CD4-positive, alpha-beta T cell treated with Interleukin-17A for 1 hour (primary cell): ENCODE data around the gene INTS4.
"Not testable (repeated sequence)": the region's sequence is repeated elsewhere in the genome, so short reads cannot be mapped to it uniquely, and the experiment has no call there.

Experiments
- DNase-seq: peaks from one replicate; pipeline ENCODE4 v3.0.0-alpha.2; 2020

Gene INTS4

DNA sequence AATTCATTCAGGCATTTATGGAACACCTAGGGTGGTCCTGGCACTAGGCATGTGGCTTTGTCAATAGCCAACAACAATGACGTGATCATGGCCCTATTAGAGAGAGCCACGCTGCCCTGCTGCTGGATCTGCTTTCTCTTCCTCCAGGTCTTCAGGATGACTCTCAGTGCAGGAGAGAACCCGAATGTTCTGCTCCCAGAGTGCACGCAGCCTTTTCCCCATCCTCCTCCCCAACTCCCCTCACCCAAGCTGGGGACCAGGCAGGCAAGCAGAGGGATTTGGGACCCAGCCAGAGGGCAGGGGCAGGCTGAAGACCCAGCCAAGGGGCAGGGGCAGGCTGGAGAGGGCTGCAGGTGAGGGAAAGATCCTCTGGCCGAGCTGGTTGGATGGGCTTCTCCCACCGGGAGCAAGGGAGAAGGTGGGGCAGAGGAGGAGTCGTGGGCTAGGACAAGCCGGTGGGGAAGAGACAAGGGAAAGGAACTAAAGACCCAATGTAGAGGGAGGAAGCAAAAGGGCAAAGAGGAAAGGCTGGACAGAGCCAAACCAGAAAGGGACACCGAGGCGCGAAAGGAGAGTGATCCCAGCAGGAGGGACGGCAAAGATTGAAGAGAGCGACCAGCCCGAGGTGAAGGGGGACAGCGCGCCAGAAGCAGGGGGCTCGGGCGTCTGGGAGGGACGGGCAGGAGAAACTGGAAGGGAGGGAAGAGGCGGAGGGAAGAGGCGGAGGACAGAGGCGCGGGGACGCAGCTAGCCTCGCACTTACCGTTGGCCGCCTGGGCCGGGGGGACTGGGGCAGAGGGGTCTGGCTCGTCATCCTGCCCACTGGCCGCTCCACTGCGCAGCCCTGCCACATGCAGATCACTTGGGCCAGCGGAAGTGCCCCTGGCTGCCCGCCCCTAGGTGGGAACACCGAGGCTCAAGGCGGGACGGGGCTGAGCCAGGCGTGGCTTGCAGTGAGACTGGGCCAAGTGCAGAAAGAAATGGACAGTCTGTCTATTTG lies 28.2 kb upstream of the INTS4 start, which contains the start of gene KCTD14:
Gene KCTD14, minus strand, starts transcription at position 880 of the 1,000 bp plus-strand sequence. Its CDS starts 27 bp downstream, at position 853.
- no peak for DNase-seq

DNA sequence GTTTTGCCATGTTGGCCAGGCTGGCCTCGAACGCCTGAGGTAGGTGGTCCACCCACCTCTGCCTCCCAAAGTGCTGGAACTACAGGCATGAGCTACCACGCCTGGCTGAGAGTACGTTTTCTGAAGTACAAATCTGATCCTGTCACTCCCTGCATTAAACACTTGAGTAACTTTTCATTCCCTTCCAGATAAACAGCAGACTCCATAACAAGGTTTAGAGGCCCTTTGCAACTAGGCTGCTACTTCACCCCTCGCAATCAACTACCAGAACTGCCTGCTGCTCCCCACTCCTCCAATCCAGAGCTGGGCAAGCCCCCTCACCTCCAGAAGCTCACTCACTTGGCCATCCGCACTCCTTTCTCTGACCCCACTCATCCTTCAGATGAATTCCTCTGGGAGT lies 27.1 kb upstream of the INTS4 start:
- DNase-seq: no peak

DNA sequence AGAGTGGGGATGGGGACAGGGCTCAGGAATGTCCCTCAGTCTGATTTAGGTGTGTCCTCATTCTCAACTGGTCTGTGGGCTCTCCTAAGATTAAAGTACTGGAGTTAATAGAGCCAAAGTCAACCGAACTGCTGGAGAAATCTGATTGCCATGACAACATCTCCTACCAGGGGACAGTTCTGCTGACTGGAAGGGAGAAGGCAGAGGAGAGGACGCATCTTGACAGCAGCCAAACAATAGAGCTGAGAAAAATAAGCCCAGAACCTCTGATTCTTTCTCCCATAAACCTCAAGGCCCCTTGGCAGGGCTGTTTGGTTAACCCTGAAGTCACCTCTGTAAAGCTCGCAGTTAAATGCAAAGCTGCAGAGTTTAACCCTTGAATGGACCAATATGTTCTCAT lies 25.8 kb upstream of the INTS4 start:
- DNase-seq: no peak

- no peak for DNase-seq
These were observed 25.3 kb upstream of the INTS4 start for GRCh38 chr11:78019808-78020207.

GRCh38 chr11:78015878-78016277 lies 21.4 kb upstream of the INTS4 start:
- DNase-seq: no peak

DNA sequence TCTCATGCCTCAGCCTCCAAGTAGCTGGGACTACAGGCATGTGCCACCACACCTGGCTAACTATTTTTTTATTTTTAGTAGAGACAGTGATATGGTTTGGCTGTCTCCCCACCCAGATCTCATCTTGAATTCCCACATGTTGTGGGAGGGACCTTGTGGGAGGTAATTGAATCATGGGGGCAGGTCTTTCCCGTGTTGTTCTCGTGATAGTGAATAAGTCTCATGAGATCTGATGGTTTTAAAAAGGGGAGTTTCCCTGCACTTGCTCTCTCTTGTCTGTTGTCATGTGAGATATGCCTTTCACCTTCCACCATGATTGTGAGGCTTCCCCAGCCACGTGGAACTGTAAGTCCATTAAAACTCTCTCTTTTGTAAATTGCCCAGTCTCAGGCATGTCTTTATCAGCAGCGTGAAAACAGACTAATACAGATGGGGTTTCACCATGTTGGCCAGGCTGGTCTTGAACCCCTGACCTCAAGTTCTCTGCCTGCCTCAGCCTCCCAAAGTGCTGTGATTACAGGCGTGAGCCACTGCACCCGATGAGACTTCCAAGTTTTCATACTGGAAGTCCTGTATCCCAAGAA lies 20.6 kb upstream of the INTS4 start:
- not testable (repeated sequence) for DNase-seq

DNA sequence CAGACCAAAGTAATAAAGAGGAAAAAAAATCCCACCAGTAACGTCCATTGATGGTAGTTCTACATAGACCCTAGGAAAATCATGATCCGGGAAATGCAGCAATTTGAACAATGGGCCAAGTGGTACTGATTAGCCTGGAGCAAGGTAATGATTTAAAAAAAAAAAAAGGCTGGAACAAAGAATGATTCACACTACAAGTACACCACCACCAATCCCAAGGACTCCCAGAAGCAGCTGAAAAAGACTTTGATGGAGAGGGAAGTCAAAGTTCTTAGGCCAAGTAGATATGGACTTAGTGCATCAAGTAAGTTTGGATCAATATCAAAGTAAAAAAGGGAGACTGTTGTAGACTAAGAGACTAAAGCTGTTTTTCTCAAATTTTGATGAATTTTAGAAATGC lies 16.8 kb upstream of the INTS4 start:
- DNase-seq: no peak

- no peak for DNase-seq
These were observed 16.3 kb upstream of the INTS4 start for GRCh38 chr11:78010755-78011154.

- DNase-seq: no peak
These were observed 15.8 kb upstream of the INTS4 start for GRCh38 chr11:78010304-78010703.

DNA sequence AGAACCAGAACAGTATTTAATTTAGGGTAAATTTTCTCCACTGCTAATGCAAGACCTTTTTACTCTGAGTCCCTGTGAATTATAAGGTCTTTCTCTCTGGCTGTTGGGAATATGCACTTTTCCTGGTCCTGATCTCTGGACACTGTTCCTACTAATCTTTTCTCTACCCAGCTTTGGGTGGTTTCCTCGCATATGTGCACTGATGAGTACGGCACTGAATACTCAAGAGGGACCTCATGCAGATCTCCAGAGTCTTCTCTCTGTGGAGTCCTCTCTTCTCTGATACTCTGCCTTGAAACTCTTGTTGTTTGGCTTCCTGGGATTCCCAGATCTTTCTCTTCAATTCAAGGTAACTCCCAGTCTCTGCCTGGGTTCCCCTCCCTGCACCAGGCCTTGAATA lies 14.6 kb upstream of the INTS4 start:
- DNase-seq: no peak

DNA sequence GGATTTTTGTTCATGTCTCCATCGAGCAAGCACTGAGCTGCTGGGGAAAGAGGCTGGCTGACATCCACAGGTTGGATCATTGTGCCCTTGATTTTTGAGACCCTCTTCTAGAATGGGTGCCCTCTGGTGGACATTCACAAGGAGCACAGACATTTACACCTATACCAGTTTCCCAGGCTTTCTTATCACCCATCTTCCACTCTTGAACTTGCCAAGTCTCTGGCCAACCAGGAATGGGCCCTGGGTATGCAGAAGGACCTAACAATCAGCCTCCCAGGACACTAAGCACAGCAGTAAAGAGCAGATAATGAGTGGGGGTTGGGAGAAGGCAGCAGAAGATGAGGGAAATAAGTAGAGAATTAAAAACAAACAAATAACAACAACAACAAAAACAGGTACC lies 5.7 kb upstream of the INTS4 start:
- DNase-seq: peak; percentile 63

- no peak for DNase-seq
These were observed 5.1 kb upstream of the INTS4 start for GRCh38 chr11:77999446-78000030.

GRCh38 chr11:77993902-77994301 lies 566 bp downstream of the INTS4 start:
- DNase-seq: no peak

GRCh38 chr11:77990981-77991380 lies 3.5 kb downstream of the INTS4 start:
- DNase-seq: no peak

DNA sequence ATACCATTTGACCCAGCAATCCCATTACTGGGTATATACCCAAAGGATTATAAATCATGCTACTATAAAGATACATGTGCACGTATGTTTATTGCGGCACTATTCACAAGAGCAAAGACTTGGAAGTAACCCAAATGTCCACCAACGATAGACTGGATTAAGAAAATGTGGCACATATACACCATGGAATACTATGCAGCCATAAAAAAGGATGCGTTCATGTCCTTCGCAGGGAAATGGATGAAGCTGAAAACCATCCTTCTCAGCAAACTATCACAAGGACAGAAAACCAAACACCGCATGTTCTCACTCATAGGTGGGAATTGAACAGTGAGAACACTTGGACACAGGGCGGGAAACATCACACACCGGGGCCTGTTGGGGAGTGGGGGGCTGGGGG lies 8.0 kb downstream of the INTS4 start:
- not testable (repeated sequence) for DNase-seq

DNA sequence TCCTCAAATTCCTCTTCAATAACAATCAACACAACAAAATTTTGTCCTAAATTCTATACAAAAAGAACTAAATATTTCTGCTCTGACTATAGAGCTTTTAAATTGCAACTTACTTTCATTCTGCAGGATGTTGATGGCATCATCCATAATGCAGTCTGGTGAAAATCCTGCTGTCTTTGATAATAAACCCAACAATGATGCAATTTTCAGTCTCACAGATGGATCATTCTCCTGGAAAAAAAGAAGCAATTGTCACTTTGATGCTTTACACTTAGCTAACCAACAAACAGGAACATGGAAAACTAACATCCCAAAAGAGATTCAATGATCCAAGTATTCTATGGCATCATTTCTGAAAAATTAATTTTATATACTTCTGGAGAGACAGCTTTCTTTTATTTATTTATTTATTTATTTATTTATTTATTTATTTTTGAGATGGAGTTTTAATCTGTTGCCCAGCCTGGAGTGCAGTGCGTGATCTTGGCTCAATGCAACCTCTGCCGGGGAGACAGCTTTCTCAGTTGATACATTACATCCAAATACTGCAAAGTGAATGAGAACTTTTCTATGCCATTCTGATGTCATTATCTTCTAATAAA lies 13.0 kb downstream of the INTS4 start:
- no peak for DNase-seq

- DNase-seq: no peak
These were observed 26.1 kb downstream of the INTS4 start for GRCh38 chr11:77968337-77968736.

DNA sequence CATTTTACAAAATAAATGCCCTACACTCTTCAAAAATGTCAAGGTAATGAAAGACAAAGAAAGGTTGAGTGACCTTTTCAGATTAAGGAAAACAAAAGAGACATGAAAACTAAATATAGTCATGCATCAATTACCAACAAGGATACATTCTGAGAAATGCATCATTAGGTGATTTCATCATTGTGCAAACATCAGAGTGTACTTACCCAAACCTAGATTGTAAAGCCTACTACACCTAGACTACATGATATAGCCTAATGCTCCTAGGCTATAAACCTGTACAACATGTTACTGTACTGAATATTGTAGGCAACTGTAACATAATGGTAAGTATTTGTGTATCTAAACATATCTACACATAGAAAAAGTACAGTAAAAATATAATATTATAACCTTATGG lies 26.7 kb downstream of the INTS4 start:
- DNase-seq: no peak

GRCh38 chr11:77967121-77967520 lies 27.3 kb downstream of the INTS4 start:
- no peak for DNase-seq

DNA sequence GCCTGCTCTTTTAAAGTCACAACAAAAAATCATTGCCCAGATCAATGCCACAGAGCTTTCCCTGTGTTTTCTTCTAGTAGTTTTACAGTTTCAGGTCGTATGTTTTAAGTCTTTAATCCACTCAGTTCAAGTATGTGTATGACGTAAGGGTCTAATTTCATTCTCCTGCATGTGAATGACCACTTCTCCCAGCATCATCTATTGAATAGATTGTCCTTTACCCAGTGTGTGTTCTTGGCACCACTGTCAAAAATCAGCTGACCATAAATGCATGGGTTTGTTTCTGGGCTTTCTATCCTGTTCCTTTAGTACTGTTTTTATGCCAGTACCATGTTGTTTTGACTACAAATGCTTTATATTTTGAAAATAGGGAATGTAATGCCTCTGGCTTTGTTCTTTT lies 28.1 kb downstream of the INTS4 start:
- no peak for DNase-seq

DNA sequence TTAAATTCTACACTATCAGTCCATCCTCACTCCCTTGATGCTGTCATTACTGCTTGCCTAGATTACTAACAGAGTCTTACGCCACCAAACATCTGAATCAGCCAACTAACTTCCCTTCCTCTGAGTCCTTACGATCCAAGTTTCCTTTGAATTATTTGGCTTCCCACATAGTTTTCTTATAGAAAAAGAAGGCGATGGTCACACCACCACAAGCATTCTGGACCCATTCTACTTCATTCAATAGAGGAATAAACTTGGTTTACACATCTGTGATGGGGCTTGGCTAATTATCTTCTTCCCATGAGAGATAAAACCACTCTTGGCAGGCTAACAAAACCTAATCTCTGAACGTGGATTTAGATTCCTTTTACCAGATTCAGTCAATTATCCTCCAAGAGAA lies 35.0 kb downstream of the INTS4 start:
- DNase-seq: no peak

GRCh38 chr11:77958583-77959177 lies 35.8 kb downstream of the INTS4 start:
- not testable (repeated sequence) for DNase-seq

- DNase-seq: not testable (repeated sequence)
These were observed 51.2 kb downstream of the INTS4 start for GRCh38 chr11:77943296-77943695.
